Esophagus squamous epithelium (tissue), 4 donors: ENCODE data around the gene MATN1.

Experiments
- CTCF ChIP-seq, 6 experiments: fragments of 450-650 bp in 4 of 6; fragments of 200-600 bp in 2 of 6; sonication (generic) in 2 of 6; IDR thresholded peaks; one replicate each; pipeline ENCODE4 v1.5.1; 2016 to 2019; ENCODE audit warnings: antibody characterized with exemption in 6 of 6, mild to moderate bottlenecking in 4 of 6, moderate library complexity in 4 of 6
- POLR2A ChIP-seq, 4 donors: fragments of 450-650 bp; IDR thresholded peaks; one replicate each; pipeline ENCODE4 v1.6.1; 2017; ENCODE audit warnings: antibody characterized with exemption in 4 of 4, mild to moderate bottlenecking in 4 of 4, moderate library complexity in 3 of 4

- TF ChIP-seq CTCF (IDR thresholded peaks at IDR 0.05) = no peak
- TF ChIP-seq POLR2A (IDR thresholded peaks at IDR 0.05) = no peak
These were observed 9.4 kb downstream of the MATN1 start for GRCh38 chr1:30714025-30714424.
